Mesenchymal stem cell (in vitro differentiated cells and primary cell): Measurements from ENCODE around the gene LDLRAD3.
A peak's percentile ranks its signal among the peaks of the same experiment; 100 is the strongest.

ENCODE experiments used
- DNase-seq: peaks from one replicate; pipeline ENCODE4 v3.0.0-alpha.2; 2013
- H2AFZ ChIP-seq: one replicate; pipeline ENCODE4 v1.6.1; 2013; ENCODE audit warnings: low read depth, mild to moderate bottlenecking, control low read depth, inconsistent platforms, low read length, moderate library complexity
- H2AK5ac ChIP-seq: 2 replicates; pipeline ENCODE4 v1.6.1; 2013; ENCODE audit warnings: low read length, moderate library complexity, mild to moderate bottlenecking, inconsistent platforms; ENCODE audit not compliant: severe bottlenecking
- H2BK120ac ChIP-seq: one replicate; pipeline ENCODE4 v1.6.1; 2013; ENCODE audit warnings: low read depth, mild to moderate bottlenecking, inconsistent platforms, low read length, moderate library complexity
- H2BK12ac ChIP-seq, 2 experiments: one replicate each; pipeline ENCODE4 v1.6.1; 2013; ENCODE audit warnings: inconsistent platforms in 2 of 2, low read length in 2 of 2, mild to moderate bottlenecking in 2 of 2, moderate library complexity in 2 of 2, control low read depth in 1 of 2
- H2BK15ac ChIP-seq: one replicate; pipeline ENCODE4 v1.6.1; 2013; ENCODE audit warnings: mild to moderate bottlenecking, low read depth, inconsistent platforms; ENCODE audit not compliant: poor library complexity, severe bottlenecking
- H2BK5ac ChIP-seq: 2 replicates; pipeline ENCODE4 v1.6.1; 2013; ENCODE audit warnings: low read depth, mild to moderate bottlenecking, low read length, control low read depth, inconsistent platforms; ENCODE audit not compliant: poor library complexity, severe bottlenecking
- H3K14ac ChIP-seq, 2 experiments: one replicate each; pipeline ENCODE4 v1.6.1; 2013; ENCODE audit warnings: inconsistent platforms in 2 of 2, low read length in 2 of 2, control low read depth in 1 of 2, mild to moderate bottlenecking in 1 of 2, moderate library complexity in 1 of 2
- H3K18ac ChIP-seq, 2 experiments: one replicate each; pipeline ENCODE4 v1.6.1; 2013; ENCODE audit warnings: inconsistent platforms in 2 of 2, low read length in 2 of 2, control low read depth in 1 of 2, low read depth in 1 of 2, mild to moderate bottlenecking in 1 of 2
- H3K23ac ChIP-seq, 2 experiments: one replicate each; pipeline ENCODE4 v1.6.1; 2013; ENCODE audit warnings: inconsistent platforms in 2 of 2, low read length in 2 of 2, mild to moderate bottlenecking in 2 of 2, moderate library complexity in 2 of 2, control low read depth in 1 of 2
- H3K27ac ChIP-seq: 2 replicates; pipeline ENCODE4 v1.5.1; 2013; ENCODE audit warnings: mild to moderate bottlenecking, moderate library complexity, low read length, control low read depth, inconsistent platforms; ENCODE audit not compliant: poor library complexity, severe bottlenecking
- H3K27me3 ChIP-seq, 2 experiments: 2 replicates each; pipeline versions ENCODE4 v1.6.1 to v1.7.0; 2013; ENCODE audit warnings: low read length in 2 of 2, mild to moderate bottlenecking in 2 of 2, moderate library complexity in 2 of 2, control low read depth in 1 of 2, inconsistent platforms in 1 of 2; ENCODE audit not compliant: control insufficient read depth in 1 of 2, insufficient read depth in 1 of 2
- H3K36me3 ChIP-seq, 2 experiments: 2 replicates each; pipeline versions ENCODE4 v1.6.1 to v1.7.0; 2013; ENCODE audit warnings: low read length in 2 of 2, control low read depth in 1 of 2, inconsistent platforms in 1 of 2, low read depth in 1 of 2, mild to moderate bottlenecking in 1 of 2; ENCODE audit not compliant: insufficient read depth in 2 of 2, control insufficient read depth in 1 of 2
- H3K4ac ChIP-seq, 2 experiments: one replicate each; pipeline ENCODE4 v1.6.1; 2013; ENCODE audit warnings: inconsistent platforms in 2 of 2, low read length in 2 of 2, mild to moderate bottlenecking in 2 of 2, moderate library complexity in 2 of 2, control low read depth in 1 of 2, low read depth in 1 of 2
- H3K4me1 ChIP-seq: 2 replicates; pipeline ENCODE4 v1.6.1; 2013; ENCODE audit warnings: low read depth, low read length, control low read depth; ENCODE audit not compliant: control insufficient read depth, insufficient read depth
- H3K4me2 ChIP-seq: 2 replicates; pipeline ENCODE4 v1.6.1; 2013; ENCODE audit warnings: low read length, mild to moderate bottlenecking, inconsistent platforms; ENCODE audit not compliant: poor library complexity, severe bottlenecking
- H3K4me3 ChIP-seq, 2 experiments: 2 replicates each; pipeline versions ENCODE4 v1.5.1 to v1.7.0; 2013; ENCODE audit warnings: low read length in 2 of 2, mild to moderate bottlenecking in 2 of 2, control low read depth in 1 of 2, low read depth in 1 of 2; ENCODE audit not compliant: insufficient read depth in 1 of 2
- H3K79me1 ChIP-seq: replicated peaks from 2 replicates; pipeline ENCODE4 v1.6.1; 2013; ENCODE audit warnings: mild to moderate bottlenecking, control low read depth, low read length, inconsistent platforms; ENCODE audit not compliant: poor library complexity, severe bottlenecking
- H3K9ac ChIP-seq: 2 replicates; pipeline ENCODE4 v1.7.0; 2013; ENCODE audit warnings: mild to moderate bottlenecking, low read length, moderate library complexity
- H3K9me3 ChIP-seq: 2 replicates; pipeline ENCODE4 v1.7.0; 2013; ENCODE audit warnings: mild to moderate bottlenecking, low read length; ENCODE audit not compliant: control insufficient read depth
- H4K8ac ChIP-seq: one replicate; pipeline ENCODE4 v1.6.1; 2013; ENCODE audit warnings: inconsistent platforms, mild to moderate bottlenecking, low read length, moderate library complexity
- H4K91ac ChIP-seq: one replicate; pipeline ENCODE4 v1.6.1; 2013; ENCODE audit warnings: mild to moderate bottlenecking, low read length, inconsistent platforms
- WGBS: methylation state at CpG from one replicate; pipeline ENCODE4 v1.1.7; 2013; ENCODE audit warnings: mixed read lengths; 5-methylcytosine and 5-hydroxymethylcytosine counted together

LDLRAD3 gene

DNA sequence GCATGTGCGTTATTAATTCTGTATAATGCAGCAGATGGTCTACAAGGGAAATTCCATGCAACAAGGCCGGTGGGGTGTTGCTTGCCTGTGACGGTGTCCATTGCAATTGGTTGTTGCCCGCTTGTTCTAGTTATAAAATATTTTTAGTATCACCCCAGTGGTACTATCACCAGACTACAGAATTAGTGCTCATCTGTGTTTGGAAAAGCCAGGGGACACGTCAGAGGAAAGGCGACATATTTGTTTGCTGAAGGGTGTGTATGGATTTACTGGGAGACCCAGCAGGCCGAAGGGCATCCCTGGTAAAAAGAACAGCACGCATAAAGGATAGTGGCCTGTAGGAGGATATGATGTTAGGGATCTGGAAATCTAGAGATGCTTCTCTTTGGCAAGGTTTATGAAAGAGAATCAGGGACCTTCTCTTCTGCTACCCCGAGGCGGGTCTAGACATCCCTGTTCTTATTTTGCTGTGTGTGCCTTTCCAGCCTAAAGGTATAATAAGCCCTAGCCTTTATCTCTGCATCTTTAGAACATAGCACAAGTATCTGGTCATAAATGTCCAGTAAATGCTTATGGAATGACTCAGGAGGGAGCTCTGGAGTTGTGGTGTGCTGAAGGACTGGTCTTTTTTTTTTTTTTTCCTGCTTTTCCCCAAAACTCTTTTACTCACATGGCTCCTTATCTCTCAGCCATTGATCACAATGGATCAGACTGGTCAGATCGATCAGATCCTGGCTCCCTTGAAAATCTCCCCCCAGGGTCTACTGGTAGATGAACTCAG, 90.9 kb downstream of the LDLRAD3 start:
- Histone ChIP-seq H3K23ac (no peak overlapping the region), H2BK120ac (peak overlapping the region; percentile 35), H3K9me3 (no peaks in the 10 kb centered on the region), H2BK15ac (peak overlapping the region; percentile 62), H3K27me3 (no peaks in the 10 kb centered on the region), H2AK5ac (peak overlapping the region; percentile 88), H2AFZ (no peak overlapping the region), H3K79me1 (peaks cover 14% of the 10 kb centered on the region), H3K27ac (no peak overlapping the region), H2BK12ac (peak overlapping the region in 1 of 2 experiments; percentile 51), H3K4me1 (peaks cover 32% of the 10 kb centered on the region), H3K4ac (peak overlapping the region in 1 of 2 experiments; percentile 74), H4K8ac (peak overlapping the region; percentile 8), H3K14ac (no peak overlapping the region), H4K91ac (peak overlapping the region; percentile 2), H3K36me3 (no peaks in the 10 kb centered on the region), H3K4me2 (no peak overlapping the region), H2BK5ac (no peak overlapping the region), H3K4me3 (no peak overlapping the region), H3K18ac (peak overlapping the region; percentile 9 to 61), H3K9ac (no peak overlapping the region)
- peak; percentile 90 for DNase-seq
- WGBS = 49% methylated on average over 9 of the region's 11 CpGs

GRCh38 chr11:36035454-36035853, 91.6 kb downstream of the LDLRAD3 start:
- Histone ChIP-seq H2AK5ac (peak overlapping the region; percentile 88), H3K79me1 (peaks cover 13% of the 10 kb centered on the region), H3K4me1 (peaks cover 29% of the 10 kb centered on the region), H2BK15ac (no peak overlapping the region), H3K36me3 (no peaks in the 10 kb centered on the region), H3K27me3 (no peaks in the 10 kb centered on the region), H3K14ac (no peak overlapping the region), H2BK5ac (no peak overlapping the region), H3K27ac (no peak overlapping the region), H3K9ac (no peak overlapping the region), H2BK120ac (no peak overlapping the region), H4K8ac (peak overlapping the region; percentile 8), H3K4me2 (no peak overlapping the region), H2BK12ac (peak overlapping the region in 1 of 2 experiments; percentile 51), H4K91ac (peak overlapping the region; percentile 2), H3K18ac (peak overlapping the region; percentile 33 to 46), H3K9me3 (no peaks in the 10 kb centered on the region), H3K4me3 (no peak overlapping the region), H3K23ac (no peak overlapping the region), H3K4ac (no peak overlapping the region), H2AFZ (no peak overlapping the region)
- DNase-seq = no peak
- WGBS = 87% methylated on average over 1 of the region's 1 CpG

- WGBS = 94% methylated on average over 9 of the region's 9 CpGs
- H4K91ac ChIP-seq = no peak overlapping the region
Observed at GRCh38 chr11:36035999-36036398, 92.1 kb downstream of the LDLRAD3 start.

GRCh38 chr11:36037031-36037430, 93.2 kb downstream of the LDLRAD3 start:
- peak overlapping the region; percentile 17 for H3K4me2 ChIP-seq
- H4K91ac ChIP-seq = peak overlapping the region; percentile 66
- H2BK120ac ChIP-seq = no peak overlapping the region
- no peak overlapping the region for H3K14ac ChIP-seq
- H3K4me3 ChIP-seq = no peak overlapping the region
- H2AFZ ChIP-seq = no peak overlapping the region
- no peak for DNase-seq
- no peak overlapping the region for H2BK12ac ChIP-seq
- 86% methylated on average over 7 of the region's 7 CpGs for WGBS
- H3K23ac ChIP-seq = no peak overlapping the region
- no peak overlapping the region for H2BK15ac ChIP-seq
- no peak overlapping the region for H4K8ac ChIP-seq
- peaks cover 13% of the 10 kb centered on the region for H3K79me1 ChIP-seq
- H3K9me3 ChIP-seq = no peaks in the 10 kb centered on the region
- H3K9ac ChIP-seq = no peak overlapping the region
- peaks cover 26% of the 10 kb centered on the region for H3K4me1 ChIP-seq
- no peaks in the 10 kb centered on the region for H3K36me3 ChIP-seq
- no peak overlapping the region for H3K18ac ChIP-seq
- no peak overlapping the region for H3K27ac ChIP-seq
- no peak overlapping the region for H2BK5ac ChIP-seq
- H3K4ac ChIP-seq = no peak overlapping the region
- H2AK5ac ChIP-seq = peak overlapping the region; percentile 11
- H3K27me3 ChIP-seq = no peaks in the 10 kb centered on the region

More at GRCh38 chr11:36035999-36036398, 92.1 kb downstream of the LDLRAD3 start:
- no peak overlapping the region for H3K4me2 ChIP-seq
- H3K4me3 ChIP-seq = no peak overlapping the region
- H2BK15ac ChIP-seq = no peak overlapping the region
- peak overlapping the region in 1 of 2 experiments; percentile 38 for H2BK12ac ChIP-seq
- no peak overlapping the region for H4K8ac ChIP-seq
- peak overlapping the region; percentile 38 for H2AK5ac ChIP-seq
- H3K9ac ChIP-seq = no peak overlapping the region
- no peaks in the 10 kb centered on the region for H3K27me3 ChIP-seq
- no peak overlapping the region for H2AFZ ChIP-seq
- peak overlapping the region in 1 of 2 experiments; percentile 16 for H3K4ac ChIP-seq
- H3K79me1 ChIP-seq = peaks cover 13% of the 10 kb centered on the region
- no peak overlapping the region for H3K23ac ChIP-seq
- no peak overlapping the region for H2BK120ac ChIP-seq
- H3K14ac ChIP-seq = no peak overlapping the region
- H3K9me3 ChIP-seq = no peaks in the 10 kb centered on the region
- H3K4me1 ChIP-seq = peaks cover 26% of the 10 kb centered on the region
- no peak for DNase-seq
- no peak overlapping the region for H2BK5ac ChIP-seq
- peak overlapping the region in 1 of 2 experiments; percentile 49 for H3K18ac ChIP-seq
- H3K27ac ChIP-seq = no peak overlapping the region
- no peaks in the 10 kb centered on the region for H3K36me3 ChIP-seq
